HEK293 (cell line): Measurements from ENCODE around the gene ZNF32.

Experiments
- CTCF ChIA-PET: fragments of 350-600 bp; formaldehyde crosslinking; extraction: SDS; loops from one replicate; lab custom pipeline; 2021; ENCODE audit warnings: antibody characterized with exemption; lab: Yijun Ruan, JAX
- POLR2A ChIA-PET: fragments of 300-600 bp; formaldehyde crosslinking; extraction: SDS; loops from one replicate; lab custom pipeline; 2020; ENCODE audit warnings: antibody characterized with exemption, inconsistent platforms; lab: Yijun Ruan, JAX
- H3K27ac ChIP-seq: fragments of 200-500 bp; sonication (Bioruptor generic); 2 replicates; pipeline ENCODE4 v1.5.1; 2014; ENCODE audit warnings: low read depth, low read length, control low read depth, inconsistent platforms; ENCODE audit errors: extremely low read depth
- H3K36me3 ChIP-seq, 2 experiments: fragments of 200-500 bp in 1 of 2; sonication (Bioruptor generic) in 1 of 2; 1 replicate in 1 of 2; 2 replicates in 1 of 2; pipeline ENCODE4 v1.5.1; 2014 to 2017; ENCODE audit warnings: inconsistent platforms in 2 of 2, low read length in 2 of 2; ENCODE audit not compliant: control insufficient read depth in 2 of 2, insufficient read depth in 1 of 2
- H3K4me1 ChIP-seq: fragments of 200-500 bp; sonication (Bioruptor generic); 2 replicates; pipeline ENCODE4 v1.5.1; 2014; ENCODE audit warnings: mild to moderate bottlenecking, low read length, inconsistent platforms; ENCODE audit not compliant: control insufficient read depth, insufficient read depth
- H3K4me3 ChIP-seq: 2 replicates; pipeline ENCODE4 v1.5.1; 2011; ENCODE audit warnings: low read depth, mild to moderate bottlenecking, control low read depth, low read length, moderate library complexity
- H3K9me3 ChIP-seq: fragments of 200-500 bp; sonication (Bioruptor generic); 2 replicates; pipeline ENCODE4 v1.5.1; 2014; ENCODE audit warnings: low read depth, low read length, inconsistent platforms; ENCODE audit not compliant: control insufficient read depth, insufficient read depth
- BCL11B ChIP-seq: fragments of 450-650 bp; formaldehyde crosslinking; IDR thresholded peaks from 2 replicates; pipeline ENCODE4 v1.5.1; 2016; ENCODE audit warnings: low read depth, missing biosample characterization, missing genetic modification characterization
- MZF1 ChIP-seq: fragments of 450-650 bp; formaldehyde crosslinking; IDR thresholded peaks from 2 replicates; pipeline ENCODE4 v1.5.1; 2017; ENCODE audit warnings: missing biosample characterization, missing genetic modification characterization, borderline replicate concordance
- PBX3 ChIP-seq: sonication (generic); formaldehyde crosslinking; IDR thresholded peaks from 2 replicates; pipeline ENCODE4 v1.8.1; 2022; ENCODE audit warnings: mild to moderate bottlenecking, moderate library complexity, missing genetic modification reagents
- PRDM1 ChIP-seq: fragments of 450-650 bp; formaldehyde crosslinking; IDR thresholded peaks from 2 replicates; pipeline ENCODE4; 2016; ENCODE audit warnings: missing biosample characterization, missing genetic modification characterization
- PRDM10 ChIP-seq: fragments of 450-650 bp; formaldehyde crosslinking; IDR thresholded peaks from 2 replicates; pipeline ENCODE4 v1.5.1; 2016; ENCODE audit warnings: missing biosample characterization, missing genetic modification characterization
- SETDB1 ChIP-seq: IDR thresholded peaks from one replicate; pipeline ENCODE4 v1.6.1; 2017; ENCODE audit warnings: mild to moderate bottlenecking, low read length, moderate library complexity, mixed read lengths; ENCODE audit not compliant: insufficient read length
- SP7 ChIP-seq: fragments of 450-650 bp; formaldehyde crosslinking; IDR thresholded peaks from 2 replicates; pipeline ENCODE4 v1.5.1; 2016; ENCODE audit warnings: missing biosample characterization, missing genetic modification characterization
- TRIM28 ChIP-seq: IDR thresholded peaks from 2 replicates; pipeline ENCODE4 v1.6.1; 2011; ENCODE audit warnings: low read length, control low read depth, borderline replicate concordance
- ZBTB6 ChIP-seq: fragments of 450-650 bp; formaldehyde crosslinking; IDR thresholded peaks from 2 replicates; pipeline ENCODE4 v1.5.1; 2017; ENCODE audit warnings: missing biosample characterization, missing genetic modification characterization
- ZBTB8A ChIP-seq: fragments of 450-650 bp; formaldehyde crosslinking; IDR thresholded peaks from 2 replicates; pipeline ENCODE4 v1.5.1; 2016; ENCODE audit warnings: missing biosample characterization, missing genetic modification characterization
- ZNF112 ChIP-seq: fragments of 450-650 bp; formaldehyde crosslinking; IDR thresholded peaks from 2 replicates; pipeline ENCODE4 v1.5.0; 2017; ENCODE audit warnings: missing biosample characterization, missing genetic modification characterization
- ZNF121 ChIP-seq: fragments of 450-650 bp; formaldehyde crosslinking; IDR thresholded peaks from 2 replicates; pipeline ENCODE4 v1.5.1; 2016; ENCODE audit warnings: missing biosample characterization, missing genetic modification characterization
- ZNF169 ChIP-seq: fragments of 450-650 bp; formaldehyde crosslinking; IDR thresholded peaks from 2 replicates; pipeline ENCODE4 v1.5.1; 2016; ENCODE audit warnings: missing biosample characterization, missing genetic modification characterization
- ZNF302 ChIP-seq: fragments of 450-650 bp; formaldehyde crosslinking; IDR thresholded peaks from 2 replicates; pipeline ENCODE4 v1.5.1; 2016; ENCODE audit warnings: missing biosample characterization, missing genetic modification characterization, low read depth
- ZNF433 ChIP-seq: fragments of 450-650 bp; formaldehyde crosslinking; IDR thresholded peaks from 2 replicates; pipeline ENCODE4 v1.5.1; 2016; ENCODE audit warnings: missing biosample characterization, missing genetic modification characterization, low read depth
- ZNF521 ChIP-seq: fragments of 450-650 bp; formaldehyde crosslinking; IDR thresholded peaks from 2 replicates; pipeline ENCODE4 v1.5.1; 2017; ENCODE audit warnings: missing biosample characterization, mild to moderate bottlenecking, missing genetic modification characterization
- ZNF768 ChIP-seq: fragments of 450-650 bp; formaldehyde crosslinking; IDR thresholded peaks from 2 replicates; pipeline ENCODE4 v1.5.1; 2018; ENCODE audit warnings: missing biosample characterization, mild to moderate bottlenecking, missing genetic modification characterization

The ZNF32 gene

GRCh38 chr10:43693602-43694001, 44.9 kb upstream of the ZNF32 start:
- ChIA-PET CTCF (interaction anchor here (0.7 to 1.7 kb wide), 3 partner anchors 23 to 1160 kb away, joined by 3 to 6 read pairs (median 4); no protein-coding TSS in a partner anchor), POLR2A (no interaction called here)
- Histone ChIP-seq H3K4me1 (no peaks in the 10 kb centered on the region), H3K36me3 (no peaks in the 10 kb centered on the region), H3K9me3 (no peaks in the 10 kb centered on the region), H3K27ac (no peak overlapping the region), H3K4me3 (no peak overlapping the region)
- TF ChIP-seq PRDM10 (peak; percentile 68), PRDM1 (tag by site-specific recombination) (no peak), ZNF121 (tag by site-specific recombination) (no peak)

- Histone ChIP-seq H3K9me3 (no peaks in the 10 kb centered on the region), H3K27ac (no peak overlapping the region), H3K4me1 (no peaks in the 10 kb centered on the region)
- CTCF ChIA-PET: interaction anchor here (1.3 to 2.9 kb wide), 4 partner anchors 12 to 619 kb away, joined by 4 to 10 read pairs (median 7); no protein-coding TSS in a partner anchor
- TF ChIP-seq ZNF521 (no peak), ZNF768 (no peak), SETDB1 (no peak), ZBTB6 (no peak), ZNF433 (tag by site-specific recombination) (no peak), PBX3 (CRISPR knock-in tag) (no peak), ZNF112 (tag by site-specific recombination) (no peak), SP7 (no peak), TRIM28 (no peak), MZF1 (tag by site-specific recombination) (no peak), ZBTB8A (tag by site-specific recombination) (no peak), ZNF302 (tag by site-specific recombination) (no peak), BCL11B (tag by site-specific recombination) (no peak), ZNF169 (no peak)
- TF ChIP-seq, all 188 proteins: peak for 0
- H3K4me3 ChIP-seq: no peak overlapping the region
- POLR2A ChIA-PET: no interaction called here
- no peaks in the 10 kb centered on the region for H3K36me3 ChIP-seq
Observed at GRCh38 chr10:43692051-43692825, 43.6 kb upstream of the ZNF32 start.
